Trophoblast cell (in vitro differentiated cells and primary cell): Measurements from ENCODE around the gene GPR137B.

Source experiments
- DNase-seq, 2 donors: peaks; one replicate each; pipeline ENCODE4 v3.0.0-alpha.2; 2016
- H2AFZ ChIP-seq: 2 replicates; pipeline ENCODE4 v1.6.1; 2013; ENCODE audit warnings: low read length, moderate library complexity, mild to moderate bottlenecking; ENCODE audit not compliant: insufficient read depth, poor library complexity
- H2AK5ac ChIP-seq: 2 replicates; pipeline ENCODE4 v1.6.1; 2013; ENCODE audit warnings: mild to moderate bottlenecking, low read length
- H2BK120ac ChIP-seq: 2 replicates; pipeline ENCODE4 v1.6.1; 2013; ENCODE audit warnings: low read length, mild to moderate bottlenecking, moderate library complexity; ENCODE audit not compliant: insufficient read depth, poor library complexity
- H2BK12ac ChIP-seq: 2 replicates; pipeline ENCODE4 v1.6.1; 2013; ENCODE audit warnings: mild to moderate bottlenecking, low read length, moderate library complexity
- H2BK5ac ChIP-seq: 2 replicates; pipeline ENCODE4 v1.6.1; 2013; ENCODE audit warnings: low read length, low read depth, moderate library complexity, mild to moderate bottlenecking; ENCODE audit not compliant: poor library complexity
- H3K14ac ChIP-seq: 2 replicates; pipeline ENCODE4 v1.6.1; 2013; ENCODE audit warnings: mild to moderate bottlenecking, low read length
- H3K18ac ChIP-seq: 2 replicates; pipeline ENCODE4 v1.6.1; 2013; ENCODE audit warnings: mild to moderate bottlenecking, low read length
- H3K23ac ChIP-seq: 2 replicates; pipeline ENCODE4 v1.6.1; 2013; ENCODE audit warnings: low read length
- H3K27ac ChIP-seq: 2 replicates; pipeline ENCODE4 v1.5.1; 2013; ENCODE audit warnings: low read depth, mild to moderate bottlenecking, inconsistent platforms, low read length, moderate library complexity
- H3K27me3 ChIP-seq: 2 replicates; pipeline ENCODE4 v1.6.1; 2013; ENCODE audit warnings: inconsistent platforms, mild to moderate bottlenecking, low read length, moderate library complexity; ENCODE audit not compliant: insufficient read depth
- H3K36me3 ChIP-seq, 2 experiments: 1 replicate in 1 of 2; 2 replicates in 1 of 2; pipeline ENCODE4 v1.6.1; 2013; ENCODE audit warnings: low read length in 2 of 2, mild to moderate bottlenecking in 2 of 2, moderate library complexity in 1 of 2; ENCODE audit not compliant: insufficient read depth in 2 of 2, control insufficient read depth in 1 of 2
- H3K4ac ChIP-seq: 2 replicates; pipeline ENCODE4 v1.6.1; 2013; ENCODE audit warnings: low read depth, mild to moderate bottlenecking, low read length, moderate library complexity
- H3K4me1 ChIP-seq, 2 experiments: 1 replicate in 1 of 2; 2 replicates in 1 of 2; pipeline ENCODE4 v1.6.1; 2013; ENCODE audit warnings: low read length in 2 of 2, mild to moderate bottlenecking in 2 of 2, moderate library complexity in 1 of 2; ENCODE audit not compliant: insufficient read depth in 2 of 2, control insufficient read depth in 1 of 2
- H3K4me2 ChIP-seq: 2 replicates; pipeline ENCODE4 v1.6.1; 2013; ENCODE audit warnings: inconsistent platforms, mild to moderate bottlenecking, low read length, moderate library complexity
- H3K4me3 ChIP-seq: 2 replicates; pipeline ENCODE4 v1.5.1; 2013; ENCODE audit warnings: mild to moderate bottlenecking, low read depth, low read length, inconsistent platforms
- H3K79me1 ChIP-seq: one replicate; pipeline ENCODE4 v1.6.1; 2013; ENCODE audit warnings: low read length
- H3K79me2 ChIP-seq: 2 replicates; pipeline ENCODE4 v1.6.1; 2013; ENCODE audit warnings: low read length, mild to moderate bottlenecking; ENCODE audit not compliant: control insufficient read depth, insufficient read depth, poor library complexity
- H3K9ac ChIP-seq: 2 replicates; pipeline ENCODE4 v1.6.1; 2013; ENCODE audit warnings: mild to moderate bottlenecking, low read length
- H3K9me3 ChIP-seq: 2 replicates; pipeline ENCODE4 v1.6.1; 2013; ENCODE audit warnings: low read depth, mild to moderate bottlenecking, control low read depth, inconsistent platforms, low read length; ENCODE audit not compliant: insufficient read depth
- H4K12ac ChIP-seq: 2 replicates; pipeline ENCODE4 v1.6.1; 2013; ENCODE audit warnings: low read depth, mild to moderate bottlenecking, low read length, moderate library complexity
- H4K8ac ChIP-seq: 2 replicates; pipeline ENCODE4 v1.6.1; 2013; ENCODE audit warnings: low read depth, mild to moderate bottlenecking, low read length, moderate library complexity
- H4K91ac ChIP-seq: one replicate; pipeline ENCODE4 v1.6.1; 2013; ENCODE audit warnings: low read depth, mild to moderate bottlenecking, low read length, moderate library complexity
- WGBS: extraction: QIAGEN DNeasy Blood & Tissue Kit; methylation state at CpG from one replicate; pipeline ENCODE4 v1.1.7; 2013; ENCODE audit warnings: missing lambda C conversion rate; ENCODE audit not compliant: insufficient read length, insufficient coverage; ENCODE audit errors: extremely low coverage; 5-methylcytosine and 5-hydroxymethylcytosine counted together

The GPR137B gene

DNA sequence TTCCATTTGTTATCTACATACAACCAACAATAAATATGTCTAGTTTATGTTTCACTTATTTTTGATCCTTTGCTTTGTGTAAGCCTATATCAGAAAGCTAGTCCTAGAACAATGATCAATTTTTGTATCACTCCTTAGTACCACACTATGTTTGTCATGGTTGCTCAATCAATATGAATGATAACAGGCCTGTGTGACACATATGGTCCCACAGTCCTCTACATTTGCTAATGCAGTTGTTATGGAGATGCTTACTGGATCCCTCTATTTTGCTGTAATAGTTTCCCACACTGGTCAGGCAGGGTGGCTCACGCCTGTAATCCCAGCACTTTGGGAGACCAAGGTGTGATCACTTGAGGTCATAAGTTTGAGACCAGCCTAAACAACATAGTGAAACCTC is 80.3 kb downstream of the GPR137B start:
- H3K4me2 ChIP-seq = no peak overlapping the region
- H3K27me3 ChIP-seq = no peaks in the 10 kb centered on the region
- no peaks in the 10 kb centered on the region for H3K9me3 ChIP-seq
- H3K4ac ChIP-seq = no peak overlapping the region
- H3K79me1 ChIP-seq = no peaks in the 10 kb centered on the region
- H3K79me2 ChIP-seq = no peaks in the 10 kb centered on the region
- no peak overlapping the region for H2BK12ac ChIP-seq
- no peak overlapping the region for H3K4me3 ChIP-seq
- no peak overlapping the region for H3K9ac ChIP-seq
- no peak overlapping the region for H4K91ac ChIP-seq
- H4K12ac ChIP-seq = no peak overlapping the region
- H3K4me1 ChIP-seq = no peaks in the 10 kb centered on the region
- no peak overlapping the region for H3K27ac ChIP-seq
- no peak overlapping the region for H2AK5ac ChIP-seq
- no peak overlapping the region for H2BK120ac ChIP-seq
- no peak overlapping the region for H2AFZ ChIP-seq
- no peak overlapping the region for H3K14ac ChIP-seq
- no peak overlapping the region for H3K18ac ChIP-seq
- H2BK5ac ChIP-seq = no peak overlapping the region
- H3K23ac ChIP-seq = no peak overlapping the region
- H4K8ac ChIP-seq = no peak overlapping the region
- no peaks in the 10 kb centered on the region for H3K36me3 ChIP-seq
- no CpG with 5 or more reads among the region's 1 CpG for WGBS
- no peak for DNase-seq

DNA sequence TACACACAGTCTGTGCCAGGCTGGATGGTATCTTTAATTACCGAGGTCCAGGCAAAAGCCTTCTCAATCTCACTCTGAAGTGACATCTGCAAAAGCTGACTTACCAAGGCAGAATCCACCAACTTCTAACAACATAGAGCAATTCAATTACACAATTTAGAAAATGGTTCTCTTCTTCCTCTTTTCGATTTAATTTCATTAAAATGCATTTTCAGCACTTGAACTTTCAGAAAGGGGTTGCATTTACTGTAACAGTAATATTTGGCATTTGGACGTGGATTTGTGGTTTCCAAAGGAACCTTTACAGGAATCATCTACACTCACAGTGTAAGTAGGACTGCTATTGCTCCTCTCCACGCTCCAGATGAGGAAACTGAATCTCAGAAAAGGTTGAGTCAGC is 86.1 kb downstream of the GPR137B start:
- Histone ChIP-seq H3K79me1 (no peaks in the 10 kb centered on the region), H2BK5ac (no peak overlapping the region), H3K23ac (no peak overlapping the region), H2BK12ac (no peak overlapping the region), H3K14ac (no peak overlapping the region), H3K4me3 (no peak overlapping the region), H4K91ac (no peak overlapping the region), H3K4ac (no peak overlapping the region), H3K18ac (no peak overlapping the region), H3K9me3 (no peaks in the 10 kb centered on the region), H2AK5ac (no peak overlapping the region), H4K12ac (no peak overlapping the region), H3K9ac (no peak overlapping the region), H2BK120ac (no peak overlapping the region), H4K8ac (no peak overlapping the region), H3K4me2 (no peak overlapping the region), H3K79me2 (no peaks in the 10 kb centered on the region), H2AFZ (no peak overlapping the region), H3K27ac (no peak overlapping the region), H3K27me3 (no peaks in the 10 kb centered on the region), H3K4me1 (no peaks in the 10 kb centered on the region), H3K36me3 (no peaks in the 10 kb centered on the region)
- no CpG with 5 or more reads among the region's 4 CpGs for WGBS
- DNase-seq = no peak

GRCh38 chr1:236235116-236235515 is 92.8 kb downstream of the GPR137B start:
- Histone ChIP-seq H2BK12ac (no peak overlapping the region), H4K12ac (no peak overlapping the region), H3K27me3 (no peaks in the 10 kb centered on the region), H2BK5ac (no peak overlapping the region), H3K18ac (no peak overlapping the region), H2AK5ac (no peak overlapping the region), H3K9me3 (no peaks in the 10 kb centered on the region), H3K4ac (no peak overlapping the region), H3K79me2 (no peaks in the 10 kb centered on the region), H3K4me1 (no peaks in the 10 kb centered on the region), H2BK120ac (no peak overlapping the region), H3K4me2 (no peak overlapping the region), H3K4me3 (no peak overlapping the region), H2AFZ (no peak overlapping the region), H3K27ac (no peak overlapping the region), H3K36me3 (no peaks in the 10 kb centered on the region), H3K79me1 (no peaks in the 10 kb centered on the region), H4K8ac (no peak overlapping the region), H3K23ac (no peak overlapping the region), H4K91ac (no peak overlapping the region), H3K9ac (no peak overlapping the region), H3K14ac (no peak overlapping the region)
- WGBS = no CpG with 5 or more reads among the region's 3 CpGs
- DNase-seq = no peak

- H3K9me3 ChIP-seq = no peaks in the 10 kb centered on the region
- H2AK5ac ChIP-seq = no peak overlapping the region
- H2BK5ac ChIP-seq = no peak overlapping the region
- H3K23ac ChIP-seq = no peak overlapping the region
- H3K27ac ChIP-seq = no peak overlapping the region
- H3K4ac ChIP-seq = no peak overlapping the region
- H2BK120ac ChIP-seq = no peak overlapping the region
- no CpG with 5 or more reads among the region's 1 CpG for WGBS
- H3K14ac ChIP-seq = no peak overlapping the region
- no peak overlapping the region for H4K91ac ChIP-seq
- H3K79me2 ChIP-seq = no peaks in the 10 kb centered on the region
- no peaks in the 10 kb centered on the region for H3K27me3 ChIP-seq
- H3K18ac ChIP-seq = no peak overlapping the region
- H4K8ac ChIP-seq = no peak overlapping the region
- no peak overlapping the region for H2BK12ac ChIP-seq
- H3K79me1 ChIP-seq = no peaks in the 10 kb centered on the region
- no peaks in the 10 kb centered on the region for H3K4me1 ChIP-seq
- no peak overlapping the region for H3K9ac ChIP-seq
- no peaks in the 10 kb centered on the region for H3K36me3 ChIP-seq
- DNase-seq = no peak
- H2AFZ ChIP-seq = no peak overlapping the region
- no peak overlapping the region for H3K4me2 ChIP-seq
- H3K4me3 ChIP-seq = no peak overlapping the region
- H4K12ac ChIP-seq = no peak overlapping the region
Measured at GRCh38 chr1:236239092-236239585, 96.8 kb downstream of the GPR137B start.
